Osteoblast (primary cell): ENCODE results near the gene SMARCA1. TPM values are rescaled to one million over a fixed set of nuclear protein-coding genes. Genes with fewer than 3 reads are reported as not detected.

ENCODE experiments used
- DNase-seq: peaks from one replicate; pipeline ENCODE4 v3.0.0; 2011; ENCODE audit warnings: low spot score, mixed read lengths; ENCODE audit not compliant: insufficient read length; ENCODE audit errors: missing footprints
- H2AFZ ChIP-seq: 2 replicates; pipeline ENCODE4 v1.6.0; 2011; ENCODE audit warnings: mild to moderate bottlenecking, low read length
- H3K27ac ChIP-seq: 2 replicates; pipeline ENCODE4 v1.5.1; 2011; ENCODE audit warnings: mild to moderate bottlenecking, low read depth, low read length, moderate library complexity
- H3K27me3 ChIP-seq: 2 replicates; pipeline ENCODE4 v1.6.0; 2012; ENCODE audit warnings: mild to moderate bottlenecking, control low read depth, inconsistent platforms, low read length, moderate library complexity; ENCODE audit not compliant: insufficient read depth
- H3K36me3 ChIP-seq: 2 replicates; pipeline ENCODE4 v1.5.1; 2011; ENCODE audit warnings: mild to moderate bottlenecking, low read length, control low read depth, moderate library complexity; ENCODE audit not compliant: insufficient read depth
- H3K4me1 ChIP-seq: 2 replicates; pipeline ENCODE4 v1.5.1; 2011; ENCODE audit warnings: mild to moderate bottlenecking, low read length, control low read depth, moderate library complexity; ENCODE audit not compliant: insufficient read depth
- H3K4me2 ChIP-seq: 2 replicates; pipeline ENCODE4 v1.6.0; 2011; ENCODE audit warnings: mild to moderate bottlenecking, low read length; ENCODE audit not compliant: insufficient read depth
- H3K4me3 ChIP-seq: fragments of 200-600 bp; sonication (generic); 3 replicates; pipeline ENCODE4 v1.5.1; 2012; ENCODE audit warnings: mild to moderate bottlenecking, low read length, inconsistent platforms; ENCODE audit not compliant: insufficient read depth
- H3K79me2 ChIP-seq: 2 replicates; pipeline ENCODE4 v1.6.0; 2012; ENCODE audit warnings: mild to moderate bottlenecking, low read length, control low read depth, inconsistent platforms; ENCODE audit not compliant: insufficient read depth
- H3K9me3 ChIP-seq: 2 replicates; pipeline ENCODE4 v1.5.1; 2011; ENCODE audit warnings: low read depth, low read length, control low read depth
- H4K20me1 ChIP-seq: 2 replicates; pipeline ENCODE4 v1.6.0; 2012; ENCODE audit warnings: mild to moderate bottlenecking, low read length, control low read depth; ENCODE audit not compliant: insufficient read depth
- total RNA-seq: library from RNA; depleted of rRNA; stranded (reverse); fragments of >200 nt; gene quantifications from 2 replicates; pipeline ENCODE4 v1.2.3, GENCODE V29; 2012
- TF ChIP-seq, protein P1 (sequence below): IDR thresholded peaks from 2 replicates; pipeline ENCODE4 v1.5.1; 2011; ENCODE audit warnings: mild to moderate bottlenecking, low read depth, low read length, moderate library complexity; ENCODE audit errors: extremely low read depth

Gene SMARCA1
- total RNA-seq, 1 donor: 58.6 TPM

DNA sequence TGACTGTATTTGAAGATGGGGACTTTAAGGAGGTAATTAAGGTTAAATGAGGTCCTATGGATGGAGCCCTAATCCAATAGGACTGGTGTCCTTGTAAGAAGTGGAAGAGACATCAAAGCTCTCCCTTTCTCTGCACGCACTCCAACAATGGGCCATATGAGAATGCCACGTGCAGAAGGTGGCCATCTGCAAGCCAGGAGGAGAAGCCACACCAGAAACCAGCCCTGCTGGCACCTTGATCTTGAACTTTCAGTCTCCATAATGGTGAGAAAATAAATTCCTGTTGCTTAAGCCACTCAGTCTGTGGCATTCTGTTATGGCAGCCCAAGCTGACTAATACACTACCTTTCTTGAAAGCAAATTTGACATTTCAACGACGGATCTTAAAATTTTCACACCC is 73.2 kb downstream of the SMARCA1 start:
- no peak for DNase-seq
- H3K4me2 ChIP-seq: no peak overlapping the region
- H3K27ac ChIP-seq: no peak overlapping the region
- no peak overlapping the region for H2AFZ ChIP-seq
- no peaks in the 10 kb centered on the region for H3K36me3 ChIP-seq
- no peak overlapping the region for H3K4me3 ChIP-seq
- TF ChIP-seq, protein P1, sequence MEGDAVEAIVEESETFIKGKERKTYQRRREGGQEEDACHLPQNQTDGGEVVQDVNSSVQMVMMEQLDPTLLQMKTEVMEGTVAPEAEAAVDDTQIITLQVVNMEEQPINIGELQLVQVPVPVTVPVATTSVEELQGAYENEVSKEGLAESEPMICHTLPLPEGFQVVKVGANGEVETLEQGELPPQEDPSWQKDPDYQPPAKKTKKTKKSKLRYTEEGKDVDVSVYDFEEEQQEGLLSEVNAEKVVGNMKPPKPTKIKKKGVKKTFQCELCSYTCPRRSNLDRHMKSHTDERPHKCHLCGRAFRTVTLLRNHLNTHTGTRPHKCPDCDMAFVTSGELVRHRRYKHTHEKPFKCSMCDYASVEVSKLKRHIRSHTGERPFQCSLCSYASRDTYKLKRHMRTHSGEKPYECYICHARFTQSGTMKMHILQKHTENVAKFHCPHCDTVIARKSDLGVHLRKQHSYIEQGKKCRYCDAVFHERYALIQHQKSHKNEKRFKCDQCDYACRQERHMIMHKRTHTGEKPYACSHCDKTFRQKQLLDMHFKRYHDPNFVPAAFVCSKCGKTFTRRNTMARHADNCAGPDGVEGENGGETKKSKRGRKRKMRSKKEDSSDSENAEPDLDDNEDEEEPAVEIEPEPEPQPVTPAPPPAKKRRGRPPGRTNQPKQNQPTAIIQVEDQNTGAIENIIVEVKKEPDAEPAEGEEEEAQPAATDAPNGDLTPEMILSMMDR: no peak
- H4K20me1 ChIP-seq: no peaks in the 10 kb centered on the region
- H3K4me1 ChIP-seq: no peaks in the 10 kb centered on the region
- H3K9me3 ChIP-seq: no peaks in the 10 kb centered on the region
- no peaks in the 10 kb centered on the region for H3K27me3 ChIP-seq
- H3K79me2 ChIP-seq: no peaks in the 10 kb centered on the region

DNA sequence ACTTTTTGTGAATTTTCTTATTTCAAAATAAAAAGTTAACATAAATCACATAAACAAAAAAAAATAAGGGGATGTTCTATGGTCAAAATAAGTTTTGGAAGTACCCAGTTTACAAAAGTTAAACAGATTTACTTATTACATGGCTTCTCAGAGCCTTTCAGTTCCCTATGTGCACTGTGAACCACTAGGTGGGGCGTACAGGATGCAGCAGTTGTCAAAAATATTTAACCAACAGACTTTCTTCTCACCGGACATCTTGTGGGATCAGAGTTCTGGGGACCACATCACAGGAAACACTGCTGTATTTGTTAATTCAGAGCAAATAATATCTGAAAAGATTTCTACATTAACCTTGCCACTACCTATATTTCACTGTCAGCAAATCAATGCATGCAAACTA is 74.1 kb downstream of the SMARCA1 start:
- no peak for DNase-seq

DNA sequence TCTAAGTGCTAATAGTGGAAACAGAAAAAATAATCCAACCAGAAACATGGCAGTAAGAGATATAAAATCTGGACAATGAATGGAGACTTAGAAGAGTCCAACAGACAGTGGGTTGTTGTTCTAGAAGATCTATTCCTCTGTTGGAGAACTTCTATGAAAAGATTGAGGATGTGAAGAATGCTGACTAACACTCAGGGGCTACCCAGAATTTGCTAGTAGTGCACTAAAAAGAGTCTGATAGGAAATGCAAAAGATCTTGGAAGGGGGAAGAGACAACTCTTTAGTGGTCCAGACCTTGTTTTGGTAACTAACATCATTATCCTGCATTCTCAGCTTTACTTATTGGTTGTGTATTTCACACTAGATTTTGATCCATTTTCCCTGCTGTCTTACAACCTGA is 77.9 kb downstream of the SMARCA1 start:
- H2AFZ ChIP-seq: no peak overlapping the region
- no peaks in the 10 kb centered on the region for H3K36me3 ChIP-seq
- no peaks in the 10 kb centered on the region for H3K79me2 ChIP-seq
- no peak overlapping the region for H3K4me2 ChIP-seq
- no peak for DNase-seq
- TF ChIP-seq, protein P1: no peak
- H3K27me3 ChIP-seq: no peaks in the 10 kb centered on the region
- H3K4me3 ChIP-seq: no peak overlapping the region
- no peaks in the 10 kb centered on the region for H3K4me1 ChIP-seq
- H4K20me1 ChIP-seq: no peaks in the 10 kb centered on the region
- H3K27ac ChIP-seq: no peak overlapping the region
- no peaks in the 10 kb centered on the region for H3K9me3 ChIP-seq

More for the DNA sequence above, 74.1 kb downstream of the SMARCA1 start:
- Histone ChIP-seq H3K79me2 (no peaks in the 10 kb centered on the region), H2AFZ (no peak overlapping the region), H3K27ac (no peak overlapping the region), H3K27me3 (no peaks in the 10 kb centered on the region), H3K9me3 (no peaks in the 10 kb centered on the region), H3K4me1 (no peaks in the 10 kb centered on the region), H3K4me2 (no peak overlapping the region), H3K36me3 (no peaks in the 10 kb centered on the region), H4K20me1 (no peaks in the 10 kb centered on the region), H3K4me3 (no peak overlapping the region)
- TF ChIP-seq, protein P1: peak; percentile 19

DNA sequence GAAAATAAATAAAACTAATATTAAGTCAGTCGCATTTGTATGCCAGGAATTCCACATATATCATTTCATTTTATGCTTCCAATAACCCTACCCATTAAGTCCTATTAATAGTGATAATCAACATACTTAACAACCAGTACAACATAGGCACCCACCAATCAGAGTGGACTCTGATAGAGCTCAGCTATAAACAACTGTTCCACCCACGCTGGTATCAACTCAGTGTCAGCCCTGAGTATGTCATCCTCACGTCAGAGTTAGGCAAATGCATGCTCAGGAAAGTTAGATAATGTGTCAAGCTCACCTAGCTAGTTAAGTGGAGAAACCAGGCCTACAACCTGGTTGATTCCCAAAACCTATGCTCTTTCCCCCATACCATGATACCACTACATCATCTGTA is 89.3 kb downstream of the SMARCA1 start:
- TF ChIP-seq, protein P1: no peak
- no peaks in the 10 kb centered on the region for H3K4me1 ChIP-seq
- H3K9me3 ChIP-seq: no peaks in the 10 kb centered on the region
- no peak overlapping the region for H3K4me2 ChIP-seq
- H3K27ac ChIP-seq: no peak overlapping the region
- no peak overlapping the region for H2AFZ ChIP-seq
- H3K36me3 ChIP-seq: no peaks in the 10 kb centered on the region
- no peak overlapping the region for H3K4me3 ChIP-seq
- DNase-seq: no peak
- H3K79me2 ChIP-seq: no peaks in the 10 kb centered on the region
- no peaks in the 10 kb centered on the region for H3K27me3 ChIP-seq
- no peaks in the 10 kb centered on the region for H4K20me1 ChIP-seq
